ENCODE data around the gene ZNF573.

The ZNF573 gene

DNA sequence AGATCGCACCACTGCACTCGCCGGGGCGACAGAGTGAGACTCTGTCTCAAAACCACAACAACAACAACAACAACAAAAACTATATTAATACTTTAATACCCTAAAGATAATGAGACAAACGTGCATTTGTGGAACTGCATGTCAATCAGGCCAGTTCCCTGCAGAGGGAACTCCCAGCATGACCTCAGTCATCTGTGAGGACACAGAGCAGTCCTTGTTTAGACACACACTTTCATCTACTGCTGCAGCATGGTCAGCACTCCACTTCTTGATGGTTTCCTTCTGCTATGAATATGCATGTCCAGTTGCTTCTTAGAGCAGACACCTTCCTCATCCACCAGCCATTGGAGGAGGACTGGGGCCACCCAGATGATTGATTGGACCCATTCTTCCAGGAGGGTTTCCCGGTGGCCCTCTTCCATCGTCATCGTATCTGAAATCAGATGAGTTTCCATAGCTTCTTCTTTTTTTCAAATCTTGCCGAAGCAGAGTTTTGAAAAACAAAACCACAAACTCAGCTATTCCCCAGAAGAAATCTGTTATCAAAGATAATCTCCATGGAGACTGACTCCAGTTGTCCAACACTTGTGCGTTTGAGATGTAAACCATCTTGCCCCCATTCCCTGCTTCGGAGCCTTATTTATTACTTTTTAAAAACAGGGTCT, 86.3 kb downstream of the ZNF573 start:
- DNase-seq, result no peak

DNA sequence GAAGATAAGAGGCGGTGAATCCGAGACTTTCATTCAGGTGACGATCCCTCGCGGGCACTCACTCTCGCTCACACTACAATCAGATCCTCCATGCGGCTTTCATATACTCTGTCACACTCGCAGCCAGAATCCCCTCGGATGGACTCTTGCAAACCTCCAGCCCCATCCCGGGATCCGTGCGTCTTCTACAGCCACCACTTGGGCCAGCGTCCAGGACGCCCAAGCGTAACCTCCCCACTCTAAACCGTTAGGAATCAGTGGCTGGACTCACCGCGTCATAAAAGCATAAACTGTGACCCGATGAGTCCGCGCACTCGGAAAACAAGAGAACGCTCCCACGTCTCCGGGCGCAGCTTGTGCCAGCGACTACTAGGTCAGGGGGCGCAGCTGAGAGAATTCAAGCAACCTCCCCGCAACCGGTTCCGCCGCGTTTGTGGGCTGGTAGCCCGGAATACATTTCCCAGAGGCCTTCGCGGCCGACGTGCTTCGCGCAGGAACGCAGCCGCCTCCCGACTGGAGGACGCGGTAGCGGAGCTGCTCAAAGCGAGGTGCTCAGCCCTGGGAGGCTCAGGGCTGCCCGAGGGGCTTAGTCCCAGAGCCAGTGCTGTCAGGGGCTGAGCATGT, 87.4 kb downstream of the ZNF573 start:
- DNase-seq, result no peak

All from NCI-H1048 (cell line).